ENCODE data around the gene MVB12B. TPM values are rescaled to one million over a fixed set of nuclear protein-coding genes. Genes with fewer than 3 reads are reported as not detected.

The MVB12B gene
- total RNA-seq, 1 donor, result 5.4 TPM

DNA sequence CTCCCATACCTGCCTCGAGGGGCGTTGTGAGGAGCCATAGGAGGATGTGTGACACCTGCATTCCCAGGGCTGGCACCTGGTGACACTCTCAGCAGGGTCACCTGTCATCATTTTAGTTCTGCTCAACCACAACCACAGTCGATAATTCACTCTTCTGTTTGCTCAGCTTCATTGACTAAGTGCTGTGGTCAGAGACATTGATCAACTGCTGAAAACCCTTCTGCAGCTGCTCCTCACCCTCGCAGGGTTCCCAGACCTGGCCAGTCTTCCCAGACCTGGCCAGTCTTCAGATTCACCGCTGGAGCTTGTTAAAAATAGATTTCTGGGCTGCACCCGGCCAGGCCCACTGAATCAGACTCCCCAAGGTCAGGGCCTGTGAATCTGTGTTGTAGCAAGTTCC is 92.8 kb downstream of the MVB12B start:
- no peak for DNase-seq (ENCODE audit: insufficient read length, low spot score, missing footprints)
- Histone ChIP-seq H3K27me3 (ENCODE audit: insufficient read depth, low read length) (no peaks in the 10 kb centered on the region), H4K20me1 (ENCODE audit: insufficient read depth, low read length) (peaks cover 3% of the 10 kb centered on the region), H3K4me2 (ENCODE audit: insufficient read depth, low read length) (no peak overlapping the region), H3K9me3 (ENCODE audit: low read depth, low read length) (no peaks in the 10 kb centered on the region), H3K27ac (ENCODE audit: low read depth, low read length) (no peak overlapping the region), H3K36me3 (ENCODE audit: insufficient read depth, low read length) (peaks cover 5% of the 10 kb centered on the region), H3K4me3 (ENCODE audit: insufficient read depth, low read length) (no peak overlapping the region), H3K4me1 (ENCODE audit: insufficient read depth, low read length) (peaks cover 9% of the 10 kb centered on the region), H3K79me2 (ENCODE audit: insufficient read depth, low read length) (no peaks in the 10 kb centered on the region), H2AFZ (ENCODE audit: low read length) (no peak overlapping the region)
- TF ChIP-seq, protein P1, sequence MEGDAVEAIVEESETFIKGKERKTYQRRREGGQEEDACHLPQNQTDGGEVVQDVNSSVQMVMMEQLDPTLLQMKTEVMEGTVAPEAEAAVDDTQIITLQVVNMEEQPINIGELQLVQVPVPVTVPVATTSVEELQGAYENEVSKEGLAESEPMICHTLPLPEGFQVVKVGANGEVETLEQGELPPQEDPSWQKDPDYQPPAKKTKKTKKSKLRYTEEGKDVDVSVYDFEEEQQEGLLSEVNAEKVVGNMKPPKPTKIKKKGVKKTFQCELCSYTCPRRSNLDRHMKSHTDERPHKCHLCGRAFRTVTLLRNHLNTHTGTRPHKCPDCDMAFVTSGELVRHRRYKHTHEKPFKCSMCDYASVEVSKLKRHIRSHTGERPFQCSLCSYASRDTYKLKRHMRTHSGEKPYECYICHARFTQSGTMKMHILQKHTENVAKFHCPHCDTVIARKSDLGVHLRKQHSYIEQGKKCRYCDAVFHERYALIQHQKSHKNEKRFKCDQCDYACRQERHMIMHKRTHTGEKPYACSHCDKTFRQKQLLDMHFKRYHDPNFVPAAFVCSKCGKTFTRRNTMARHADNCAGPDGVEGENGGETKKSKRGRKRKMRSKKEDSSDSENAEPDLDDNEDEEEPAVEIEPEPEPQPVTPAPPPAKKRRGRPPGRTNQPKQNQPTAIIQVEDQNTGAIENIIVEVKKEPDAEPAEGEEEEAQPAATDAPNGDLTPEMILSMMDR (IDR thresholded peaks at IDR 0.05; ENCODE audit: extremely low read depth, low read depth, low read length), result no peak

- peaks cover 5% of the 10 kb centered on the region for H3K36me3 ChIP-seq (ENCODE audit: insufficient read depth, low read length)
- H3K9me3 ChIP-seq (ENCODE audit: low read depth, low read length), result no peaks in the 10 kb centered on the region
- H3K27me3 ChIP-seq (ENCODE audit: insufficient read depth, low read length), result no peaks in the 10 kb centered on the region
- H3K27ac ChIP-seq (ENCODE audit: low read depth, low read length), result no peak overlapping the region
- no peaks in the 10 kb centered on the region for H3K79me2 ChIP-seq (ENCODE audit: insufficient read depth, low read length)
- TF ChIP-seq, protein P1 (IDR thresholded peaks at IDR 0.05; ENCODE audit: extremely low read depth, low read depth, low read length), result no peak
- peaks cover 9% of the 10 kb centered on the region for H3K4me1 ChIP-seq (ENCODE audit: insufficient read depth, low read length)
- no peak overlapping the region for H3K4me3 ChIP-seq (ENCODE audit: insufficient read depth, low read length)
- H2AFZ ChIP-seq (ENCODE audit: low read length), result no peak overlapping the region
- peaks cover 3% of the 10 kb centered on the region for H4K20me1 ChIP-seq (ENCODE audit: insufficient read depth, low read length)
- peak; percentile 53 for DNase-seq (ENCODE audit: insufficient read length, low spot score, missing footprints)
- H3K4me2 ChIP-seq (ENCODE audit: insufficient read depth, low read length), result no peak overlapping the region
These were observed 93.5 kb downstream of the MVB12B start for GRCh38 chr9:126420135-126420534.

GRCh38 chr9:126420643-126421564 is 94.3 kb downstream of the MVB12B start:
- H3K27ac ChIP-seq (ENCODE audit: low read depth, low read length), result no peak overlapping the region
- H3K9me3 ChIP-seq (ENCODE audit: low read depth, low read length), result no peaks in the 10 kb centered on the region
- no peaks in the 10 kb centered on the region for H3K27me3 ChIP-seq (ENCODE audit: insufficient read depth, low read length)
- H3K4me2 ChIP-seq (ENCODE audit: insufficient read depth, low read length), result no peak overlapping the region
- DNase-seq (ENCODE audit: insufficient read length, low spot score, missing footprints), result peak; percentile 58
- no peak overlapping the region for H2AFZ ChIP-seq (ENCODE audit: low read length)
- TF ChIP-seq, protein P1 (IDR thresholded peaks at IDR 0.05; ENCODE audit: extremely low read depth, low read depth, low read length), result no peak
- H3K36me3 ChIP-seq (ENCODE audit: insufficient read depth, low read length), result peaks cover 5% of the 10 kb centered on the region
- H4K20me1 ChIP-seq (ENCODE audit: insufficient read depth, low read length), result peaks cover 3% of the 10 kb centered on the region
- H3K4me1 ChIP-seq (ENCODE audit: insufficient read depth, low read length), result peaks cover 9% of the 10 kb centered on the region
- H3K4me3 ChIP-seq (ENCODE audit: insufficient read depth, low read length), result no peak overlapping the region
- H3K79me2 ChIP-seq (ENCODE audit: insufficient read depth, low read length), result no peaks in the 10 kb centered on the region
